ENCODE measurements around the gene NBL1. TPM values are rescaled to one million over a fixed set of nuclear protein-coding genes. Genes with fewer than 3 reads are reported as not detected.

Gene NBL1
- total RNA-seq, 1 donor = 61.3 TPM

GRCh38 chr1:19658186-19658585 lies 14.1 kb downstream of the NBL1 start:
- no peak overlapping the region for H3K4me3 ChIP-seq (ENCODE audit: low read depth, low read length)
- TF ChIP-seq CTCF (IDR thresholded peaks at IDR 0.05; ENCODE audit: insufficient read depth, low read depth, low read length) = no peak
- no peak for DNase-seq (ENCODE audit: low read depth)

- peak; percentile 62 for TF ChIP-seq CTCF (IDR thresholded peaks at IDR 0.05; ENCODE audit: insufficient read depth, low read depth, low read length)
- DNase-seq (ENCODE audit: low read depth) = peak; percentile 61
- no peak overlapping the region for H3K4me3 ChIP-seq (ENCODE audit: low read depth, low read length)
Measured at GRCh38 chr1:19661721-19662228, 17.7 kb downstream of the NBL1 start.

GRCh38 chr1:19662313-19662712 lies 18.2 kb downstream of the NBL1 start:
- no peak overlapping the region for H3K4me3 ChIP-seq (ENCODE audit: low read depth, low read length)
- TF ChIP-seq CTCF (IDR thresholded peaks at IDR 0.05; ENCODE audit: insufficient read depth, low read depth, low read length) = no peak
- no peak for DNase-seq (ENCODE audit: low read depth)

- DNase-seq (ENCODE audit: low read depth) = no peak
- TF ChIP-seq CTCF (IDR thresholded peaks at IDR 0.05; ENCODE audit: insufficient read depth, low read depth, low read length) = no peak
- H3K4me3 ChIP-seq (ENCODE audit: low read depth, low read length) = peak within 1 kb of the TSS; percentile 30
Measured at GRCh38 chr1:19664453-19665185, 20.5 kb downstream of the NBL1 start, which contains the start of gene HTR6. Gene HTR6, plus strand, starts transcription at chr1:19664875. Its CDS starts 879 bp downstream, at chr1:19665754.

- H3K4me3 ChIP-seq (ENCODE audit: low read depth, low read length) = no peak overlapping the region
- DNase-seq (ENCODE audit: low read depth) = no peak
- no peak for TF ChIP-seq CTCF (IDR thresholded peaks at IDR 0.05; ENCODE audit: insufficient read depth, low read depth, low read length)
Measured at GRCh38 chr1:19665186-19665495, 21.0 kb downstream of the NBL1 start.

- no peak for TF ChIP-seq CTCF (IDR thresholded peaks at IDR 0.05; ENCODE audit: insufficient read depth, low read depth, low read length)
- no peak overlapping the region for H3K4me3 ChIP-seq (ENCODE audit: low read depth, low read length)
- no peak for DNase-seq (ENCODE audit: low read depth)
Measured at GRCh38 chr1:19665496-19666465, 21.7 kb downstream of the NBL1 start.
